Measurements from ENCODE around the gene HCN1.

GRCh38 chr5:45741110-45741509, 44.9 kb upstream of the HCN1 start:
- TF ChIP-seq CTCF (IDR thresholded peaks at IDR 0.05), result no peak
- no peak for TF ChIP-seq EP300 (IDR thresholded peaks at IDR 0.05)
- TF ChIP-seq POLR2A (IDR thresholded peaks at IDR 0.05; ENCODE audit: low read depth), result no peak
